Karpas-422 (cell line): ENCODE data around the gene UBE2V1. TPM values are rescaled to one million over a fixed set of nuclear protein-coding genes. Genes with fewer than 3 reads are reported as not detected.

Experiments
- DNase-seq: peaks from one replicate; pipeline ENCODE4 v3.0.0-alpha.2; 2015
- H2AFZ ChIP-seq: fragments of 200-600 bp; sonication (generic); 2 replicates; pipeline ENCODE4 v1.6.1; 2014; ENCODE audit warnings: antibody characterized with exemption, low read length, mixed read lengths
- H3K27ac ChIP-seq: fragments of 200-600 bp; sonication (generic); 2 replicates; pipeline ENCODE4 v1.5.1; 2014; ENCODE audit warnings: mild to moderate bottlenecking, low read length, moderate library complexity
- H3K27me3 ChIP-seq: fragments of 200-600 bp; sonication (generic); 2 replicates; pipeline ENCODE4 v1.6.1; 2014; ENCODE audit warnings: low read length, mixed read lengths
- H3K36me3 ChIP-seq: fragments of 200-600 bp; sonication (generic); 2 replicates; pipeline ENCODE4 v1.6.1; 2014; ENCODE audit warnings: low read length, mixed read lengths; ENCODE audit not compliant: insufficient read depth
- H3K4me1 ChIP-seq: fragments of 200-600 bp; sonication (generic); 2 replicates; pipeline ENCODE4 v1.6.1; 2014; ENCODE audit warnings: mild to moderate bottlenecking, low read length, mixed read lengths
- H3K4me2 ChIP-seq: fragments of 200-600 bp; sonication (generic); 2 replicates; pipeline ENCODE4 v1.6.1; 2014; ENCODE audit warnings: low read length, low read depth, mild to moderate bottlenecking; ENCODE audit not compliant: poor library complexity, severe bottlenecking
- H3K4me3 ChIP-seq: fragments of 200-600 bp; sonication (generic); 2 replicates; pipeline ENCODE4 v1.5.1; 2014; ENCODE audit warnings: mild to moderate bottlenecking, antibody characterized with exemption, low read length, mixed read lengths
- H3K79me2 ChIP-seq: fragments of 200-600 bp; sonication (generic); 2 replicates; pipeline ENCODE4 v1.6.1; 2014; ENCODE audit warnings: mild to moderate bottlenecking, low read length, mixed read lengths
- H3K9ac ChIP-seq: fragments of 200-600 bp; sonication (generic); 2 replicates; pipeline ENCODE4 v1.6.0; 2014; ENCODE audit warnings: low read length
- H3K9me2 ChIP-seq: fragments of 200-600 bp; sonication (generic), shearing (Covaris generic); replicated peaks from 2 replicates; pipeline ENCODE4 v1.6.0; 2014; ENCODE audit warnings: mild to moderate bottlenecking, low read length, moderate library complexity; ENCODE audit not compliant: insufficient read depth
- H3K9me3 ChIP-seq: fragments of 300-700, 200-600 bp; sonication (generic); 2 replicates; pipeline ENCODE4 v1.6.1; 2014; ENCODE audit warnings: low read length, mixed read lengths
- H4K20me1 ChIP-seq: fragments of 200-600 bp; sonication (generic); 2 replicates; pipeline ENCODE4 v1.6.1; 2014; ENCODE audit warnings: mild to moderate bottlenecking, antibody characterized with exemption, low read length, low read depth; ENCODE audit not compliant: insufficient read depth
- total RNA-seq: library from RNA; depleted of rRNA; stranded (reverse); fragments of >200 nt; shearing (Covaris generic); gene quantifications from 2 replicates; pipeline ENCODE4 v1.2.3, GENCODE V29; 2014; ENCODE audit warnings: low replicate concordance; rRNA removed

The UBE2V1 gene
- total RNA-seq, 1 experiment from 2014 or later: 95.6 TPM

DNA sequence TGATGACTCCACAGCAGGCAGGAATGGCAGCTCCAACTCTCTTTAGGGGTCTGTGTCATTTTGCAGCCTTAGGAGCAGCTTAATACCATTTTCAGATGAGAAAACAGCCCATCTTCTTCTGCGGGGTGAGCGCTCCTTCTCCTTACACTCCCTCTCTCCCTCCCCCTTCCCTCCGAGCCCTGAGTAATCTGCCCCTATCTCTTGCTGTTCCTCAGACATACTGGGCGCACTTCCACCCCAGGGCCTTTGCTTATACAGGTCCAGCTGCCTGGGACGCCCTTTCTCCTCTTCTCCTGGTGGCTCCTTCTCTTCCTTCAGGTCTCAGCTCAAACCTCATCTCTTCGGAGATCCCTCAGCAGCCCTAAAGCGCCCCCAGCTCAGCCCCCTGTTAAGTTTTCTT, 75.4 kb downstream of the UBE2V1 start:
- Histone ChIP-seq H3K4me1 (peaks cover 8% of the 10 kb centered on the region), H3K27ac (no peak overlapping the region), H3K9ac (no peak overlapping the region), H2AFZ (no peak overlapping the region), H3K4me3 (no peak overlapping the region), H3K4me2 (no peak overlapping the region), H3K36me3 (no peaks in the 10 kb centered on the region), H3K9me2 (no peaks in the 10 kb centered on the region), H3K27me3 (no peaks in the 10 kb centered on the region), H3K9me3 (no peaks in the 10 kb centered on the region), H4K20me1 (no peaks in the 10 kb centered on the region), H3K79me2 (no peaks in the 10 kb centered on the region)
- no peak for DNase-seq

DNA sequence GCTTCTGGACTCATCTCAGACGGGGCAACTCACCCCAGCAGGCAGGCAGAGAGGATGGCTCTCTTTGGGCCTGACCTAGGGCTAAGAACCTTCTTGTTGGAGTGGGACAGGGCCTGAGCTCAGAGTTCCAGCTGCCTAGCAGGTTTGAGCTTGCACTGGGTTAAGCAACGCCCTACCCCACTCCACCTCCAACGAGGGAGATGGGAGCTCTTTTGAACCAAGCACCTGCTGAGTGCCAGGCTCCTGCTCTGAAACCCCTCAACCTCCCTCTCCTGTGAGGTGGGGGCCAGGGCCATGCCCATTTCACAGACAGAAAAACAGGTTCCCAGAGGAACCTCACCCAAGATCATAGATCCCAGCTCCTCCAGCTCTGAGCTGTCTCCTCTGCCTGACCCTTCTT, 75.8 kb downstream of the UBE2V1 start:
- H3K9me3 ChIP-seq: no peaks in the 10 kb centered on the region
- no peak for DNase-seq
- H2AFZ ChIP-seq: no peak overlapping the region
- H3K4me3 ChIP-seq: no peak overlapping the region
- H3K27ac ChIP-seq: no peak overlapping the region
- no peak overlapping the region for H3K4me2 ChIP-seq
- no peaks in the 10 kb centered on the region for H3K79me2 ChIP-seq
- no peaks in the 10 kb centered on the region for H3K9me2 ChIP-seq
- H3K36me3 ChIP-seq: no peaks in the 10 kb centered on the region
- no peaks in the 10 kb centered on the region for H4K20me1 ChIP-seq
- H3K27me3 ChIP-seq: no peaks in the 10 kb centered on the region
- H3K9ac ChIP-seq: no peak overlapping the region
- peaks cover 8% of the 10 kb centered on the region for H3K4me1 ChIP-seq

DNA sequence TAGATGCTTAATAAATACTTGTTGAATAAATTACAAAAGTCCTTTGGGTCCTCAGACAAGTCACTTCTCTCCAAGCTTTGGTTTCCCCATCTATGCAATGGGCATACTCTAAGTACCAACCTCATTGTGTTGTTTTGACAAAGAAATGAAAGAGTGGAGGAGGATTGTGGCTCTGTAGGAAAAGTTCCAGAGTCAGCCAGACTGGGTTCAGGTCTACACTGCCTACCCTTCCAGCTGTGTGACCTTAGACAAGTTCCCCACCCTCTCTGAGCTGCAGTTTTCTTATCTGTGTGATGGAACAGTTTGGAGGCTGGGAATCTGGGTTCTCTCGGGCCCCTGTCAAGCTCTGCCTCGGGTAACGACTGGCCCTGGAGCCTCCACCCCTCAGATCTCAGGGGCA, 76.2 kb downstream of the UBE2V1 start:
- Histone ChIP-seq H3K27ac (no peak overlapping the region), H3K36me3 (no peaks in the 10 kb centered on the region), H3K4me1 (peaks cover 8% of the 10 kb centered on the region), H3K9ac (no peak overlapping the region), H3K27me3 (no peaks in the 10 kb centered on the region), H3K4me2 (no peak overlapping the region), H4K20me1 (no peaks in the 10 kb centered on the region), H3K4me3 (no peak overlapping the region), H3K9me3 (no peaks in the 10 kb centered on the region), H2AFZ (no peak overlapping the region), H3K79me2 (no peaks in the 10 kb centered on the region), H3K9me2 (no peaks in the 10 kb centered on the region)
- DNase-seq: no peak

DNA sequence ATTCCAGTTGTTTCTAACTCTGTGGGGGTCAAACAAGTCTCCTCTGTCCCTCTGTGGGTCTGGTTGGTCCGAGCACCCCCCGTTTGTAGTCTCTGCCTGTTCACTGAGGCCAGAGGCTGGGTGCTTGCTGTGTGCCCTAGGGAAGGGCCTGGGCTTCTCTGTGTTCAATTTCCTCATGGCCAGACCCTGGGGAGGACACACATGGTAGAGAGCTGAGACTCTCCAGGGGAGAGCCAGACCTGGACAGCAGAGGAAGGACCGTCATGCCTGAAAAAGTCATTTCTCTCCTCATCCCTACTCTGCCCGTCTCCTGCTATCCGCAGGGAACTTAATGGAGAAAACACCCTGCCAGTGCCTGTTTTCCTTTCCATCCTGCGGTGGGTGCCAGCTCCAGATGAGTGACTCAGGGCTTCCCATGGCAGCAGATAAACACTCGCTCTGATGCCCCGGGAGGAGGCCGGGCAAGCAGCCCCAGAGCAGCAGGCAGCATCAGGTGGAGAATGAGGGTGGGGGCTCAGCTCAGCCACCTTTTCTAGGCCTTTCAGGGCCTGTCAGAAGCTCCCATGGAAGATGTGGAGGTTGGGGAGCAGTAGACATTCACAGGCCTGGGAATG, 78.3 kb downstream of the UBE2V1 start:
- no peak overlapping the region for H3K4me3 ChIP-seq
- no peaks in the 10 kb centered on the region for H3K9me2 ChIP-seq
- H3K9ac ChIP-seq: no peak overlapping the region
- H3K36me3 ChIP-seq: no peaks in the 10 kb centered on the region
- no peaks in the 10 kb centered on the region for H4K20me1 ChIP-seq
- no peaks in the 10 kb centered on the region for H3K79me2 ChIP-seq
- H3K9me3 ChIP-seq: no peaks in the 10 kb centered on the region
- no peak overlapping the region for H3K4me2 ChIP-seq
- no peaks in the 10 kb centered on the region for H3K4me1 ChIP-seq
- DNase-seq: no peak
- no peaks in the 10 kb centered on the region for H3K27me3 ChIP-seq
- no peak overlapping the region for H3K27ac ChIP-seq
- H2AFZ ChIP-seq: no peak overlapping the region

DNA sequence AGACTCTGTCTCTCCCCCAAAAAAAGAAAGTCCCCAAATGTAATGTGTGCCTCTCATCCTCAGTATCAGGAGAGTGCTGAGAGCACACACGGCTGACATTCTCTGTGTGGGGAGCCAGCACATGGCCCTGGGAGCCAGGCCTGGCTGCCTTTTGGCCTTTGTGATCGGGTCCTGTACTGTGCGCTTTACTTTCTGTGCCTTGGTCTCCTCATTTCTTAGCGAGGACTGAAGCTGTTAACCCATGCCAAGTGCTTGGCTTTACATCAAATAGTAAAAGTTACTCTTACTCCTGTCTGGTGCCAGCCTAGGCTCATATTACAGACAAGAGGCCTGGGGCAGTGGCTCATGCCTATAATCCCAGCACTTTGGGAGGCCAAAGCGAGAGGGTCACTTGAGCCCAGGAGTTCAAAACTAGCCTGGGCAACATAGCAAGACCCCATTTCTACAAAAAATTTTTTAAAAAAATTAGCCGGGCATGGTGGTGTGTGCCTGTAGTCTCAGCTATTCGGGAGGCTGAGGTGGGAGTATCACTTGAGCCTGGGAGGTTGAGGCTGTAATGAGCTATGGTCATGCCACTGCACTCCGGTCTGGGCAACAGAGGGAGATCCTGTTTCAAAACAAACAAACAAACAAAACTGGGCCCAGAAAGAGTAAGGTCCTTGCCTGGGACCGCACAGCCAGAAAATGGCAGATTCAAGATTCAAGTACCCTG, 79.8 kb downstream of the UBE2V1 start:
- Histone ChIP-seq H3K9ac (no peak overlapping the region), H3K9me2 (no peaks in the 10 kb centered on the region), H3K27me3 (no peaks in the 10 kb centered on the region), H3K4me2 (no peak overlapping the region), H2AFZ (no peak overlapping the region), H4K20me1 (no peaks in the 10 kb centered on the region), H3K27ac (no peak overlapping the region), H3K79me2 (no peaks in the 10 kb centered on the region), H3K36me3 (no peaks in the 10 kb centered on the region), H3K9me3 (no peaks in the 10 kb centered on the region), H3K4me1 (no peaks in the 10 kb centered on the region), H3K4me3 (no peak overlapping the region)
- DNase-seq: no peak

Other genes with a start within 250 kb of the UBE2V1 start
- gene SPATA2, start 197.6 kb downstream of the UBE2V1 start, total RNA-seq: 3.1 and 3.5 TPM in 2 replicates
- 34.2 and 38.1 TPM in 2 replicates for gene RNF114, start 176.8 kb downstream of the UBE2V1 start, total RNA-seq
- gene SNAI1, start 130.2 kb downstream of the UBE2V1 start, total RNA-seq: 0.22 TPM in 1 of 2 replicates, not detected in the other
- gene PEDS1, start 40.6 kb upstream of the UBE2V1 start, total RNA-seq: 14.5 and 29.7 TPM in 2 replicates
- 24.4 and 49.1 TPM in 2 replicates for gene CEBPB, start 77.7 kb upstream of the UBE2V1 start, total RNA-seq